K562 (cell line): ENCODE data around the gene NTRK1. TPM values are rescaled to one million over a fixed set of nuclear protein-coding genes. Genes with fewer than 3 reads are reported as not detected.

Experiments
- ADNP ChIP-seq: fragments of 200-800 bp; sonication (Bioruptor generic); IDR thresholded peaks from 2 replicates; pipeline ENCODE4 v1.6.1; 2016; ENCODE audit warnings: missing genetic modification characterization, missing compliant biosample characterization
- CBFA2T3 ChIP-seq: fragments of 450-650 bp; IDR thresholded peaks from 2 replicates; pipeline ENCODE4 v1.6.1; 2017
- DNMT1 ChIP-seq: fragments of 450-650 bp; IDR thresholded peaks from 2 replicates; pipeline ENCODE4 v1.6.1; 2016; ENCODE audit warnings: antibody characterized with exemption, mild to moderate bottlenecking
- FOS ChIP-seq: IDR thresholded peaks from 3 replicates; pipeline ENCODE4 v1.6.1; 2011; ENCODE audit not compliant: insufficient read length; ENCODE audit errors: extremely low read depth
- FUS ChIP-seq: fragments of 200-400 bp; formaldehyde crosslinking; optimal IDR thresholded peaks from 2 replicates; pipeline ENCODE3; 2017; ENCODE audit warnings: low read depth, low read length
- HDAC8 ChIP-seq: fragments of 450-650 bp; IDR thresholded peaks from 2 replicates; pipeline ENCODE4 v1.6.1; 2016; ENCODE audit warnings: mild to moderate bottlenecking, missing genetic modification characterization, moderate library complexity, missing compliant biosample characterization
- HMG20A ChIP-seq: fragments of 450-650 bp; formaldehyde crosslinking; conservative IDR thresholded peaks from 2 replicates; pipeline ENCODE4 v1.4.0; 2020; ENCODE audit warnings: mild to moderate bottlenecking, mixed read lengths
- KHSRP ChIP-seq: fragments of 450-650 bp; IDR thresholded peaks from 2 replicates; pipeline ENCODE4 v1.6.1; 2017
- MAFG ChIP-seq: fragments of 450-650 bp; conservative IDR thresholded peaks from 2 replicates; pipeline ENCODE4 v1.6.1; 2016; ENCODE audit warnings: missing genetic modification characterization, missing compliant biosample characterization
- MYC ChIP-seq, 2 experiments: fragments of 250-450 bp in 1 of 2; sonication (Bioruptor Pico) in 1 of 2; IDR thresholded peaks; 2 replicates each; pipeline versions ENCODE4 v1.5.1 to v1.6.1; 2012 to 2021; ENCODE audit warnings: low read depth in 2 of 2, borderline replicate concordance in 1 of 2, improper control_type of control experiment in 1 of 2, low read length in 1 of 2, mild to moderate bottlenecking in 1 of 2, moderate library complexity in 1 of 2
- NR2F6 ChIP-seq: fragments of 450-650 bp; formaldehyde crosslinking; IDR thresholded peaks from 2 replicates; pipeline ENCODE4 v1.4.0; 2020; ENCODE audit warnings: mild to moderate bottlenecking
- YY1 ChIP-seq, 3 experiments: IDR thresholded peaks; 2 replicates each; pipeline ENCODE4 v1.6.1; 2011; ENCODE audit warnings: low read length in 2 of 3, mild to moderate bottlenecking in 2 of 3, moderate library complexity in 2 of 3, borderline replicate concordance in 1 of 3, control low read depth in 1 of 3, low read depth in 1 of 3; ENCODE audit not compliant: insufficient read depth in 3 of 3, insufficient replicate concordance in 2 of 3, control insufficient read depth in 1 of 3, insufficient read length in 1 of 3; ENCODE audit errors: extremely low read depth in 1 of 3
- ZFP30 ChIP-seq: fragments of 250-450 bp; sonication (Bioruptor Pico); IDR thresholded peaks from 2 replicates; pipeline ENCODE4 v1.8.0; 2022; ENCODE audit warnings: moderate library complexity, mild to moderate bottlenecking, inconsistent platforms, borderline replicate concordance
- ZNF12 ChIP-seq: sonication (generic); formaldehyde crosslinking; IDR thresholded peaks from 2 replicates; pipeline ENCODE4 v1.4.0; 2020; ENCODE audit warnings: mild to moderate bottlenecking, missing genetic modification reagents
- ZNF24 ChIP-seq: fragments of 450-650 bp; IDR thresholded peaks from 2 replicates; pipeline ENCODE4 v1.6.1; 2016
- ZNF445 ChIP-seq: fragments of 250-450 bp; sonication (Bioruptor Pico); IDR thresholded peaks from 2 replicates; pipeline ENCODE4 v1.4.0; 2020; ENCODE audit warnings: low read depth, mild to moderate bottlenecking, moderate library complexity
- polyA plus RNA-seq, 8 experiments: library from polyadenylated mRNA; depleted of rRNA in 4 of 8; stranded (reverse) in 5 of 8; unstranded in 3 of 8; fragments of >200 nt; fragmentation: Nextera tagmentation in 2 of 8; fragmentation: Illumina TruSeq in 1 of 8; extraction: Ambion mirVana in 2 of 8; extraction: Trizol in 1 of 8; gene quantifications; 2 replicates each; pipeline versions ENCODE4 v1.2.1 to v1.2.3, GENCODE V29; 2011 to 2014; ENCODE audit warnings: inconsistent platforms in 1 of 8, missing spikeins in 1 of 8
- total RNA-seq, 7 experiments: library from RNA; depleted of rRNA in 6 of 7; stranded (reverse); fragments of >200 nt in 6 of 7; fragmentation: Illumina TruSeq in 2 of 7; extraction: Trizol in 2 of 7; gene quantifications; 2 replicates each; pipeline versions ENCODE4 v1.2.1 to v1.2.3, GENCODE V29; 2011 to 2021; ENCODE audit warnings: low replicate concordance in 1 of 7
- TF ChIP-seq, protein P1 (sequence below): sonication (generic); formaldehyde crosslinking; IDR thresholded peaks from 2 replicates; pipeline ENCODE4 v1.8.0; 2022; ENCODE audit warnings: mild to moderate bottlenecking, missing genetic modification reagents
- TF ChIP-seq, protein P2 (sequence below), 2 experiments: fragments of 450-650 bp; IDR thresholded peaks; 2 replicates each; pipeline ENCODE4 v1.6.1; 2018; ENCODE audit warnings: mild to moderate bottlenecking in 2 of 2, low read depth in 1 of 2; ENCODE audit not compliant: partially characterized antibody in 2 of 2
- TF ChIP-seq, protein P3 (sequence below): fragments of 250-450 bp; sonication (Bioruptor Pico); IDR thresholded peaks from 2 replicates; pipeline ENCODE4 v1.4.0; 2020

Gene NTRK1
- total and polyA plus RNA-seq, 9 of the 15 experiments (the other 6 are each of a cell fraction or from before 2014, with no cell fraction given) = 0.46 to 30.0 (median 7.9) TPM

DNA sequence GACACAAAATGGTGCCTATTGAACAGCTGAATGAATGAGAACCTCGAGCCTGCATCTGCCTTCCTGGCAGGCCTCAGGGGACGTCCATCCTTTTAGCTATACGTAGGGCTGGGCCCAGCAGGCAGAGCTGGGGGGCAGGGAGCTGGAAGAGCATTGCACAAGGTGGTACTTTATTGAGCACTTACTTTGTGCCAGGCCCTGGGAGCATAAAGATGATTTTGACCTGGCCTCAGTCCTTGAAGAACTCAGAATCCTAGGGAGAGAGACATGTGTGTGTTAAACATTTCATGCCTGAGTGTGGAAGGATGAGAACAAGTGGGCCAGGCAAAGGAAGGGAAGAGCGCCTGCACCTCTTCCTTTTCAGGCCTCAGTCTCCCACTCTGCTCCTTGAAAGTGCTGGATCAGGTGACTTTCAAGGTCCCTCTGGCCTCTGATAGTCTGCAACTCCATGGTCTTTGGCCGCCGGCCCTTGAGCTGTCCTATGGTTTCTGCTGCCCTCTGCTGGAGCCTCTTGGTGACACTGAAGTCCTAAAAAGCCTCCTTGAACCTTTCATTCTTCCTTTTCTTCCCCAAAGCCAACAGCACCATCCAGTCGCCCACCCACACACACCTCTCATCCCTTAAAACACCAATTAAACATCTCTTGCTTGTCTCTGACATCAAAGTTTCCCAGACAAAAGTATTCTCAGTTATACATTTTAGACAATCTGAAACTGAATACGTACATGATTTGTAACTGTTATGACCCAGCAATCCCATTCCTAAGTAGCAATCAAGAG is 29.3 kb downstream of the NTRK1 start (continued):
- TF ChIP-seq NR2F6 (CRISPR knock-in tag) (no peak), HDAC8 (tag) (no peak), FOS (no peak), ZNF12 (no peak), ZFP30 (no peak), ADNP (tag) (no peak), ZNF24 (peak; percentile 54; the same call in 1 of the 2 replicates), DNMT1 (no peak), MYC (IDR thresholded peaks at IDR 0.05; ENCODE audit: low read depth, low read length) (no peak), MYC (CRISPR knock-in tag; IDR thresholded peaks at IDR 0.05; ENCODE audit: borderline replicate concordance, low read depth) (0 out of 2 replicates have a peak, but pooled peaks have one; percentile 43), ZNF445 (CRISPR knock-in tag) (no peak), FUS (no peak), KHSRP (no peak), HMG20A (no peak), MAFG (tag) (no peak), CBFA2T3 (no peak), YY1 (IDR thresholded peaks at IDR 0.05; ENCODE audit: borderline replicate concordance in 1 of 3, control insufficient read depth in 1 of 3, extremely low read depth in 1 of 3, insufficient read depth in 3 of 3, insufficient read length in 1 of 3, insufficient replicate concordance in 2 of 3, low read depth in 1 of 3, low read length in 2 of 3) (no peak)
- TF ChIP-seq, protein P1, sequence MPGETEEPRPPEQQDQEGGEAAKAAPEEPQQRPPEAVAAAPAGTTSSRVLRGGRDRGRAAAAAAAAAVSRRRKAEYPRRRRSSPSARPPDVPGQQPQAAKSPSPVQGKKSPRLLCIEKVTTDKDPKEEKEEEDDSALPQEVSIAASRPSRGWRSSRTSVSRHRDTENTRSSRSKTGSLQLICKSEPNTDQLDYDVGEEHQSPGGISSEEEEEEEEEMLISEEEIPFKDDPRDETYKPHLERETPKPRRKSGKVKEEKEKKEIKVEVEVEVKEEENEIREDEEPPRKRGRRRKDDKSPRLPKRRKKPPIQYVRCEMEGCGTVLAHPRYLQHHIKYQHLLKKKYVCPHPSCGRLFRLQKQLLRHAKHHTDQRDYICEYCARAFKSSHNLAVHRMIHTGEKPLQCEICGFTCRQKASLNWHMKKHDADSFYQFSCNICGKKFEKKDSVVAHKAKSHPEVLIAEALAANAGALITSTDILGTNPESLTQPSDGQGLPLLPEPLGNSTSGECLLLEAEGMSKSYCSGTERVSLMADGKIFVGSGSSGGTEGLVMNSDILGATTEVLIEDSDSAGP = no peak
- TF ChIP-seq, protein P2, sequence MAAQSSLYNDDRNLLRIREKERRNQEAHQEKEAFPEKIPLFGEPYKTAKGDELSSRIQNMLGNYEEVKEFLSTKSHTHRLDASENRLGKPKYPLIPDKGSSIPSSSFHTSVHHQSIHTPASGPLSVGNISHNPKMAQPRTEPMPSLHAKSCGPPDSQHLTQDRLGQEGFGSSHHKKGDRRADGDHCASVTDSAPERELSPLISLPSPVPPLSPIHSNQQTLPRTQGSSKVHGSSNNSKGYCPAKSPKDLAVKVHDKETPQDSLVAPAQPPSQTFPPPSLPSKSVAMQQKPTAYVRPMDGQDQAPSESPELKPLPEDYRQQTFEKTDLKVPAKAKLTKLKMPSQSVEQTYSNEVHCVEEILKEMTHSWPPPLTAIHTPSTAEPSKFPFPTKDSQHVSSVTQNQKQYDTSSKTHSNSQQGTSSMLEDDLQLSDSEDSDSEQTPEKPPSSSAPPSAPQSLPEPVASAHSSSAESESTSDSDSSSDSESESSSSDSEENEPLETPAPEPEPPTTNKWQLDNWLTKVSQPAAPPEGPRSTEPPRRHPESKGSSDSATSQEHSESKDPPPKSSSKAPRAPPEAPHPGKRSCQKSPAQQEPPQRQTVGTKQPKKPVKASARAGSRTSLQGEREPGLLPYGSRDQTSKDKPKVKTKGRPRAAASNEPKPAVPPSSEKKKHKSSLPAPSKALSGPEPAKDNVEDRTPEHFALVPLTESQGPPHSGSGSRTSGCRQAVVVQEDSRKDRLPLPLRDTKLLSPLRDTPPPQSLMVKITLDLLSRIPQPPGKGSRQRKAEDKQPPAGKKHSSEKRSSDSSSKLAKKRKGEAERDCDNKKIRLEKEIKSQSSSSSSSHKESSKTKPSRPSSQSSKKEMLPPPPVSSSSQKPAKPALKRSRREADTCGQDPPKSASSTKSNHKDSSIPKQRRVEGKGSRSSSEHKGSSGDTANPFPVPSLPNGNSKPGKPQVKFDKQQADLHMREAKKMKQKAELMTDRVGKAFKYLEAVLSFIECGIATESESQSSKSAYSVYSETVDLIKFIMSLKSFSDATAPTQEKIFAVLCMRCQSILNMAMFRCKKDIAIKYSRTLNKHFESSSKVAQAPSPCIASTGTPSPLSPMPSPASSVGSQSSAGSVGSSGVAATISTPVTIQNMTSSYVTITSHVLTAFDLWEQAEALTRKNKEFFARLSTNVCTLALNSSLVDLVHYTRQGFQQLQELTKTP (IDR thresholded peaks at IDR 0.05; ENCODE audit: low read depth in 1 of 2, partially characterized antibody in 2 of 2) = peak in 1 of 2 experiments; percentile 65
- TF ChIP-seq, protein P3, sequence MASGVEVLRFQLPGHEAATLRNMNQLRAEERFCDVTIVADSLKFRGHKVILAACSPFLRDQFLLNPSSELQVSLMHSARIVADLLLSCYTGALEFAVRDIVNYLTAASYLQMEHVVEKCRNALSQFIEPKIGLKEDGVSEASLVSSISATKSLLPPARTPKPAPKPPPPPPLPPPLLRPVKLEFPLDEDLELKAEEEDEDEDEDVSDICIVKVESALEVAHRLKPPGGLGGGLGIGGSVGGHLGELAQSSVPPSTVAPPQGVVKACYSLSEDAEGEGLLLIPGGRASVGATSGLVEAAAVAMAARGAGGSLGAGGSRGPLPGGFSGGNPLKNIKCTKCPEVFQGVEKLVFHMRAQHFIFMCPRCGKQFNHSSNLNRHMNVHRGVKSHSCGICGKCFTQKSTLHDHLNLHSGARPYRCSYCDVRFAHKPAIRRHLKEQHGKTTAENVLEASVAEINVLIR (CRISPR knock-in tag) = no peak
